Lower lobe of right lung (tissue), 2 donors: ENCODE data around the gene HECW1. TPM values are rescaled to one million over a fixed set of nuclear protein-coding genes. Genes with fewer than 3 reads are reported as not detected.

Experiments used
- ATAC-seq, 2 donors: fragments of 200-7000 bp; cut with Tn5 transposase; one replicate each; pipeline ENCODE4 v1.9.1; 2020 to 2022; ENCODE audit warnings: mild to moderate bottlenecking in 2 of 2, moderate library complexity in 2 of 2
- DNase-seq: peaks from one replicate; pipeline ENCODE4 v3.0.0-alpha.2; 2020
- H3K27ac ChIP-seq: fragments of 200-600 bp; one replicate; pipeline ENCODE4 v1.8.0; 2022
- H3K27me3 ChIP-seq: fragments of 200-600 bp; one replicate; pipeline ENCODE4 v1.8.0; 2022; ENCODE audit warnings: low read depth
- H3K36me3 ChIP-seq: fragments of 200-600 bp; one replicate; pipeline ENCODE4 v1.8.0; 2022; ENCODE audit warnings: mild to moderate bottlenecking
- H3K4me1 ChIP-seq: fragments of 200-600 bp; one replicate; pipeline ENCODE4 v1.8.0; 2022
- H3K4me3 ChIP-seq: fragments of 200-600 bp; one replicate; pipeline ENCODE4 v1.8.0; 2022; ENCODE audit warnings: mild to moderate bottlenecking
- H3K9me3 ChIP-seq: fragments of 200-600 bp; one replicate; pipeline ENCODE4 v1.8.0; 2022
- intact Hi-C: fragments of 100-400 bp; cut with DNase I; formaldehyde crosslinking; loops from one replicate; pipeline ENCODE4 v1.11.0; 2022
- total RNA-seq: library from RNA; stranded (reverse); fragmentation: NEBNext Ultra II Directional; extraction: Animal tissue kit (Norgen Biotek cat#: 25700); gene quantifications from one replicate; pipeline ENCODE4 v1.2.1, GENCODE V29; 2021
- TF ChIP-seq, protein P1 (sequence below): fragments of 200-600 bp; IDR thresholded peaks from one replicate; pipeline ENCODE4 v1.8.0; 2022; ENCODE audit warnings: antibody characterized with exemption, mild to moderate bottlenecking
- donor health status: DM: no; HTN: yes; CAD: no; lungs with severe emphysema.

The HECW1 gene
- total RNA-seq, 1 donor from 2014 or later = 0.06 TPM

DNA sequence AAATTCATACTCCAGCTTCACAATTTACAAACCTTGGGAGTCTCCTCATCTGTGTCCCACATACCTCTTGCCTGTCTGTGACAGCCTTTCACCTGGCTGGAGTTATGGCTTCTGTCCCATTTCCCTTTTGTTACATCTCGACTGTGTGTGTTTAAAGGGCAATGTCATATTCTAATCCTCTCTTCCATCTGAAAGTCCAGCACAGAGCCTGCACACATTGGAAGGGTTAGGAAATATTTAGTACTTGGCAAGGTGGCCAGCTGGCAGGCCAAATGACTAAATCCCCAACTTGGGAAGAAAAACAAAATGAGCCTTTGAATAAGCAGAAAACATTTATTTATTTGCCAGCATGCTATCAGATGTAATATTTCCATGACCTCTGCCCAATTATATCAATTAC, 350.4 kb downstream of the HECW1 start:
- Histone ChIP-seq H3K4me1 (no peaks in the 10 kb centered on the region), H3K27ac (no peak overlapping the region), H3K36me3 (no peaks in the 10 kb centered on the region), H3K27me3 (peaks cover 4% of the 10 kb centered on the region), H3K9me3 (no peaks in the 10 kb centered on the region), H3K4me3 (no peak overlapping the region)
- TF ChIP-seq, protein P1, sequence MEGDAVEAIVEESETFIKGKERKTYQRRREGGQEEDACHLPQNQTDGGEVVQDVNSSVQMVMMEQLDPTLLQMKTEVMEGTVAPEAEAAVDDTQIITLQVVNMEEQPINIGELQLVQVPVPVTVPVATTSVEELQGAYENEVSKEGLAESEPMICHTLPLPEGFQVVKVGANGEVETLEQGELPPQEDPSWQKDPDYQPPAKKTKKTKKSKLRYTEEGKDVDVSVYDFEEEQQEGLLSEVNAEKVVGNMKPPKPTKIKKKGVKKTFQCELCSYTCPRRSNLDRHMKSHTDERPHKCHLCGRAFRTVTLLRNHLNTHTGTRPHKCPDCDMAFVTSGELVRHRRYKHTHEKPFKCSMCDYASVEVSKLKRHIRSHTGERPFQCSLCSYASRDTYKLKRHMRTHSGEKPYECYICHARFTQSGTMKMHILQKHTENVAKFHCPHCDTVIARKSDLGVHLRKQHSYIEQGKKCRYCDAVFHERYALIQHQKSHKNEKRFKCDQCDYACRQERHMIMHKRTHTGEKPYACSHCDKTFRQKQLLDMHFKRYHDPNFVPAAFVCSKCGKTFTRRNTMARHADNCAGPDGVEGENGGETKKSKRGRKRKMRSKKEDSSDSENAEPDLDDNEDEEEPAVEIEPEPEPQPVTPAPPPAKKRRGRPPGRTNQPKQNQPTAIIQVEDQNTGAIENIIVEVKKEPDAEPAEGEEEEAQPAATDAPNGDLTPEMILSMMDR = no peak
- ATAC-seq (no peak), DNase-seq (no peak)
- intact Hi-C loops = no loop called here

DNA sequence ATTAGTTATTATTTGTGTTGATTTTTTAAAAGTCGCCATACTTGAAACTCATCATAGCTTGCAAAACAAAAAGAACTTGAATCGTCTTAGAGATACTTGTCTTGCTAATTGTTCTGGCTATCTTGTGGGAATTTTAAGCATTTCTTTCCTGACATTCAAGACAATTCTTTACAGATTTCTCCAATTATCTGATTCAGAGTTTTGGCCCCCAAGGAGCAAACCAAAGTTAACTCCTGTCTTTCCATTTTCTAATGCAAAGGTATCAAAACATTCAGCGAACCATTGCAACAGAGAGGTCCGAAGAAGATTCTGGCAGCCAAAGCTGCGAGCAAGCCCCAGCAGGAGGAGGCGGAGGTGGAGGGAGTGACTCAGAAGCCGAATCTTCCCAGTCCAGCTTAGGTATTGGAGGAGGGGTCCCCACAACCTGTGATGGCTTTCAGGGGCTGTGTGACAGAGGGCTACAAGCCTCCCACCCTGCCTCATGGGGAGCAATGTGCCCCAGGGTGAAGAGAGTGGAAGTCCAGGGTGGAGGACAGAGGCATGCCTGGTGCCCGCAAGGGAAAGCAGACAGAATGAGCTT, 351.0 kb downstream of the HECW1 start:
- Histone ChIP-seq H3K27ac (no peak overlapping the region), H3K27me3 (peaks cover 4% of the 10 kb centered on the region), H3K9me3 (no peaks in the 10 kb centered on the region), H3K4me1 (no peaks in the 10 kb centered on the region), H3K36me3 (no peaks in the 10 kb centered on the region), H3K4me3 (no peak overlapping the region)
- ATAC-seq (no peak), DNase-seq (no peak)
- TF ChIP-seq, protein P1 = no peak
- intact Hi-C loops = no loop called here

DNA sequence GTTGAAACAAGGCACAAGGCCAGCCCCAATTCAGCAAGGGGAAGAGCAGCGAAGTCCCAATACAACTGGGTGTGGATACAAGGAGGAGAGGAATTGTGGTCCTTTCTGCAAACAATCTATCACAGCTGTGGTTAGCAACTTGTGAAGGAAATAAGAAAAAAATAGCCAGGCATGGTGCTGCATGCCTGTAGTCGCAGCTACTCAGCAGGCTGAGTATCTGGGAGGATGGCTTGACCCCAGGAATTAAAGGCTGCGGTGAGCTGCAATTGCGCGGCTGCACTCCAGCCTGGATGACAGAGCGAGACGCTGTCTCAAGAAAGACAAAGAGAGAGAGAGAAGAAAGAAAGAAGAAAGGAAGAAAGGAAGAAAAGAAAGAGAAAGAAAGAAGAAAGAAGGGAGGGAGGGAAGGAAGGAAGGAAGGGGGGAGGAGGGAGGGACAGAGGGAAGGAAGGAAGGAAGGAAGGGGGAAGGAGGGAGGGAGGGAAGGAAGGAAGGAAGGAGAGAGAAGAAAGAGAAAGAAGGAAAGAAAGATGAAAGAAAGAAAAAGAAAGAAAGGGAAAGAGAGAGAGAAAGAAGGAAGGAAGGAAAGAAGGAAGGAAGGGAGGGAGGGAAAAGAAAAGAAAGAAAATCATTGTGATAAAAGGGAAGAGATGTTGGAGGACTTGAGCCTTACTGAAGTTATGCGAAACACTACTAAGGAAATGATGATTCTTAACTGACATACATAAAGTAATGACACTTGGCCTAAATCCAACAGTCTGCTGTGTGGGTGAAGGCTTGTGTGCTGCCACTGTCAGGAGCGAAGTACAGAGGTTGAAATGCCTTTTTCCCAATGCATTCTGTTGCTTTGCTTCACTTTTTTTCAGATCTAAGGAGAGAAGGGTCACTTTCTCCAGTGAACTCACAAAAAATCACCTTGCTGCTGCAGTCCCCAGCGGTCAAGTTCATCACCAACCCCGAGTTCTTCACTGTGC, 353.4 kb downstream of the HECW1 start:
- no peak overlapping the region for H3K4me3 ChIP-seq
- intact Hi-C loops = no loop called here
- no peaks in the 10 kb centered on the region for H3K36me3 ChIP-seq
- peaks cover 7% of the 10 kb centered on the region for H3K27me3 ChIP-seq
- no peak for DNase-seq
- no peaks in the 10 kb centered on the region for H3K9me3 ChIP-seq
- no peak overlapping the region for H3K27ac ChIP-seq
- no peak for ATAC-seq
- H3K4me1 ChIP-seq = no peaks in the 10 kb centered on the region
- TF ChIP-seq, protein P1 = no peak

DNA sequence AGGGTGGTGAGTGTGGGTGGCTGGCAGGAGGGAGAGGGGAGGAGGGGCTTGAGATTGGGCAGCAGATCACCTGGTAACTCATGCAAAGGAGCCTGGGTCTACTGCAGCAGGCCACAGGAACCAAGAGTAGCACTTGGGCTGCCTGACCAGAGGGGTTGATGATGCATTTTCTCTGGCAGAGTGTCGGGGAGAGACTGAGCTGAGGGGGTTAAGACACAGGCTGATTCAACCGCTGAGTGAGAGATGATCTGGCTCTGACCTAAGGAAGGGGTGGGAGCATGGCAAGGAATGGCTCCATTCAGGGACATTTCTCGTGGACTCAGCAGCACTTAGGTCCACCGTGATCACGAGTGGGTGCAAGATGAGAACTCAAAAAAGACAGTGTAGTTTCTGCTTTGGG, 355.0 kb downstream of the HECW1 start:
- Histone ChIP-seq H3K9me3 (no peaks in the 10 kb centered on the region), H3K27me3 (peaks cover 7% of the 10 kb centered on the region), H3K36me3 (no peaks in the 10 kb centered on the region), H3K4me1 (no peaks in the 10 kb centered on the region), H3K4me3 (no peak overlapping the region), H3K27ac (no peak overlapping the region)
- TF ChIP-seq, protein P1 = no peak
- no peak for DNase-seq
- no peak for ATAC-seq
- intact Hi-C loops = no loop called here

DNA sequence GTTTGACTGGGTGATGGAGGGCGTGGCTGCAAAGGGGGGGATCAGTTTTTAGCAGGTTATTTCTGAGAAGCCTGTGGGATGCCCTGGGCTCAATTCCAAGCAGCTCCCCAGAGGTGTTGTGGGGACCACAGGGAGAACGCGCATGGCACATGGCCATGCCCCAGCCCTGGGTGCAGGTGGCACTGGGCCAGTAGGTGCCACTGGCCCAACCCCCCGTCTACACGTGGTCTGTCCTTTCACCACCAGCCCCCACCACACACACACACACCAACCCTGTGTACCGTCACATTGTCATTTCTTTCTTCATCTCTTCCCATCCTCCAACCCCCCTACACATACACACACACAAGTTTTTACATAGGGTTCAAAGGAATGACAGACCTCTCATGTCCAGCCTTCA, 355.4 kb downstream of the HECW1 start:
- no peaks in the 10 kb centered on the region for H3K36me3 ChIP-seq
- intact Hi-C loops = no loop called here
- ATAC-seq = no peak
- no peaks in the 10 kb centered on the region for H3K4me1 ChIP-seq
- TF ChIP-seq, protein P1 = no peak
- H3K27ac ChIP-seq = no peak overlapping the region
- H3K27me3 ChIP-seq = peaks cover 7% of the 10 kb centered on the region
- H3K9me3 ChIP-seq = no peaks in the 10 kb centered on the region
- no peak overlapping the region for H3K4me3 ChIP-seq
- DNase-seq = no peak
